AG09309 (cell line): ENCODE data around the gene PDCD2L.

Experiments used
- DNase-seq: peaks from one replicate; pipeline ENCODE4 v3.0.0-alpha.2; 2010; ENCODE audit warnings: low read depth
- H3K4me3 ChIP-seq: 2 replicates; pipeline ENCODE4 v1.5.1; 2011; ENCODE audit warnings: mild to moderate bottlenecking, low read depth, low read length, moderate library complexity; ENCODE audit not compliant: control insufficient read depth
- TF ChIP-seq, protein P1 (sequence below): IDR thresholded peaks from 2 replicates; pipeline ENCODE4 v1.5.1; 2011; ENCODE audit warnings: mild to moderate bottlenecking, low read depth, low read length, inconsistent platforms; ENCODE audit not compliant: insufficient read depth, control insufficient read depth; ENCODE audit errors: missing control alignments

Gene PDCD2L, protein sequence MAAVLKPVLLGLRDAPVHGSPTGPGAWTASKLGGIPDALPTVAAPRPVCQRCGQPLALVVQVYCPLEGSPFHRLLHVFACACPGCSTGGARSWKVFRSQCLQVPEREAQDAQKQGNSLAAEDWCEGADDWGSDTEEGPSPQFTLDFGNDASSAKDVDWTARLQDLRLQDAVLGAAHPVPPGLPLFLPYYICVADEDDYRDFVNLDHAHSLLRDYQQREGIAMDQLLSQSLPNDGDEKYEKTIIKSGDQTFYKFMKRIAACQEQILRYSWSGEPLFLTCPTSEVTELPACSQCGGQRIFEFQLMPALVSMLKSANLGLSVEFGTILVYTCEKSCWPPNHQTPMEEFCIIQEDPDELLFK

DNA sequence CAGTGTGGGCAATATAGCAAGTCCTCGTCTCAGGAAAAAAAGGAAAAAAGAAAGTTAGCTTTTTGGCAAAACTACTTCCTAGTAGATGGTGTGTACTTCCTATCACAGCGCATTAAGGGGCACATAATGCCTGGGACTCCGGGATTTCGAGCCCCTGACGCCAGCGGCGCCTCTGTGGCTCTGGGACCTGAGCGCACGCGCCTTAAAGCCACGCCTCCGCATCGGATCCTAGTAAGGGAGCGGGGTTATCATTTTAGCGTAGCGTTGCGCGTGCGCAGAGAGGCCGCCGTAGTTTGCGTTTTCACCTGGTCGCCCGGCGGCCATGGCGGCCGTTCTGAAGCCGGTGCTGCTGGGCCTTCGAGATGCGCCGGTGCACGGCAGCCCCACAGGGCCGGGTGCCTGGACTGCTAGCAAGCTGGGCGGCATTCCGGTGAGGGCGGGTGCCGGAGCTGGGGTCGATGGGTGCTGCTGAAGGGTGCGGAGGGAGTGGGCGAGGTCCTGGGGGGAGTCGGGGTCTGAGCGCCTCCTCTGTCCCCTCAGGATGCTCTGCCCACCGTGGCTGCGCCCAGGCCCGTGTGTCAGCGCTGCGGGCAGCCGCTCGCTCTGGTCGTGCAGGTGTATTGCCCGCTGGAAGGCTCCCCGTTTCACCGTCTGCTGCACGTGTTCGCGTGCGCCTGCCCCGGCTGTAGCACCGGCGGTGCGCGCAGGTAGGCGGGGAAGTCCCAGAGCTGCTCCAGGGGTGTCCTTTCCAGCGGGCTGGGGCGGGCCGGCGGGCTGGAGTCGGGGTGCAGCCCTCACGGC, at the start of gene PDCD2L:
Gene PDCD2L, plus strand, starts transcription at position 291 of the 801 bp plus-strand sequence. Its CDS starts 32 bp downstream, at position 323.
- TF ChIP-seq, protein P1, sequence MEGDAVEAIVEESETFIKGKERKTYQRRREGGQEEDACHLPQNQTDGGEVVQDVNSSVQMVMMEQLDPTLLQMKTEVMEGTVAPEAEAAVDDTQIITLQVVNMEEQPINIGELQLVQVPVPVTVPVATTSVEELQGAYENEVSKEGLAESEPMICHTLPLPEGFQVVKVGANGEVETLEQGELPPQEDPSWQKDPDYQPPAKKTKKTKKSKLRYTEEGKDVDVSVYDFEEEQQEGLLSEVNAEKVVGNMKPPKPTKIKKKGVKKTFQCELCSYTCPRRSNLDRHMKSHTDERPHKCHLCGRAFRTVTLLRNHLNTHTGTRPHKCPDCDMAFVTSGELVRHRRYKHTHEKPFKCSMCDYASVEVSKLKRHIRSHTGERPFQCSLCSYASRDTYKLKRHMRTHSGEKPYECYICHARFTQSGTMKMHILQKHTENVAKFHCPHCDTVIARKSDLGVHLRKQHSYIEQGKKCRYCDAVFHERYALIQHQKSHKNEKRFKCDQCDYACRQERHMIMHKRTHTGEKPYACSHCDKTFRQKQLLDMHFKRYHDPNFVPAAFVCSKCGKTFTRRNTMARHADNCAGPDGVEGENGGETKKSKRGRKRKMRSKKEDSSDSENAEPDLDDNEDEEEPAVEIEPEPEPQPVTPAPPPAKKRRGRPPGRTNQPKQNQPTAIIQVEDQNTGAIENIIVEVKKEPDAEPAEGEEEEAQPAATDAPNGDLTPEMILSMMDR = no peak
- DNase-seq = peak; percentile 28
- H3K4me3 ChIP-seq = peak within 1 kb of the TSS; percentile 91

DNA sequence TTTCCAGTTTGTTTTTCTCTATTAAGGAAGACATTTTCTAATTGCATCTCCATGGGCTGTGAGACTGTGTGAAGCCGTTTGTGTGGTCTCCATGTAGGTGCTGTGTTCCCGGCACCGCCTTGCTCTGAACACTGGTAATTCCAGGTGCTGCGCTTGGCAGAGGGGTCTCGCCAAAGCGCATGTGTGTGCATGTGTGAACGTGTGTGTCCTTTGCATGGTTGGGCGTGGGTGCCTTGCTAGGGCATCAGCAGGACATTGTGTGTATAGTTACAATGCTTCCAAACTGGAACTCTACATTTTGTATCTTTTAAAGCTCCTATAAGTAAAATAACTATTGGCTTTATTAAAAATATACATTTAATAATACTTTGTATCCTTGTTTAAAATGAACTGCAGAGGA, 49.0 kb upstream of the PDCD2L start:
- DNase-seq = no peak
- TF ChIP-seq, protein P1 = no peak
- H3K4me3 ChIP-seq = no peak overlapping the region

DNA sequence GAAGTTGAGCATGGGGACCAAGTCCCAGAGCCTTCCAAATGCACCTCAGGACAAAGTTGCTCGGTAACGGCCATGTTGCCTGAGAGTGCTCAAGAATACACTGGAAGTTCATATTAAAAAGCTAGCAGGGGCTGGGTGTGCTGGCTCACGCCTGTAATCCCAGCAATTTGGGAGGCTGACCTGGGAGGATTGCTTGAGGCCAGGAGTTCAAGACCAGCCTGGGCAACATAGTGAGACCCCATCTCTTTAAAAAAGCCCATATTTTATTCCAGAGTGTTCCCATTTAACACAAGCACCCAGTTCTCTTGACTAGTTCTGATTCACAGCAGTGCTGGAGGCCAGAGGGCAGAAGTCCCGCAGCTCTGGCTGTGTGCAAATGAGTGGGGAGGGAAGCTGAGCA, 47.3 kb upstream of the PDCD2L start:
- H3K4me3 ChIP-seq = no peak overlapping the region
- TF ChIP-seq, protein P1 = no peak
- DNase-seq = no peak

DNA sequence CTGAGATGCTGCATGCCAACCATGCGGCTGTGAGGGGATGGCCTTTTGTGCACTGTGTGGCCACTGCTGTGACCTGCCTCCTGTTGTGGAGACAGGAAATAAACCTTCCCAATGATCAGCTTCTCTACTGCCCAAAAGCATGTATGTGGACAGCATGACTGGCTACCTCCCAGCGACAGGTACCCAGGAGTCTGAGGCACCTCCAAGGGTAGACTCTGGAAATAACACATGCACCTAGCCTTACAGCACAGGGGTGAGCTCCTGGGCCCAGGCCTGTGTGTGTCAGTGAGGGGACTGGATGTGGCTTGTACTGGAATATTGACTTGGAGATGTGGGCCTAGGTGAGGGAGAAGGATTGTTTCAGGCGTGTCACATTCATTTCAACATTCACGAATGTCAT, 46.8 kb upstream of the PDCD2L start:
- DNase-seq = no peak
- no peak overlapping the region for H3K4me3 ChIP-seq
- TF ChIP-seq, protein P1 = no peak

DNA sequence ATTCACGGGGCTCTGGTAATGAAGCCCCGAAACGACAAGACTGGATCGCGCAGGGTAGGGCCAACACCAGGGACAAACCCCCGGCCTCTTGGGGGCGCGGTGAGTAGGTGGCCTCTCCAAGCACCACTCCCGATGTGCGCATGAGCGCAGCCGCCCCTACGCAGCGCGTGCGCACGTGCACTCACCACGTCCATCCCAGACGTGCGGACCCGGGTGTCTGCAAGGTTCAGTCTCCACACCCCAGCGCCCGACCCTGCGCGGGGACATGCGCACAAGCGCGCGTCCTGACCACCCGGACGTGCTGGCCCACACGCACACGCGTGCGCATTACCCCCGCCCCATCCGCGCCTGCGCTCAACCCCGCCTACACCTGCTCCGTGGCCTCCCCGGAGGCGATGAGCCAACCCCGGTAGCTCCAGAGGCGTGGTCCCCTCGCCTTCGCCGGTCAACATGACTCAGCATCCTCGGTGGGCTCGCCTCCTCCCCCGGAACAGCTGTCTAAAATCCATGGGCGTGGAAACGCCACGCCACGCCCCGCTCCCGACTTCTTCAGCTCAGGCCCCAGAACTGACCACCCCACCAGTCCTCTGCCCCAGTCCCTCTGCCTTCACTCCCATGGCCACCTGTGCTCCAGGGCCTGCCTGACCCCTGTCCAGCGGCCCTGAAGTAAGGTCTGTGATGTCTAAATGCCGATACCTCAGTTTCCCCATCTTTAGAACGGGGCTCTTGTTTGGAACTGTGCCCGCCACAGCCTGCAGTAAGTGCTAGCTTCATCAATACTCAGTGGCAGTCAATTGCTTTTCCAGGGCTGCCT, 44.9 kb upstream of the PDCD2L start:
- TF ChIP-seq, protein P1 = peak; percentile 55
- H3K4me3 ChIP-seq = peak overlapping the region; percentile 47
- DNase-seq = peak; percentile 84

DNA sequence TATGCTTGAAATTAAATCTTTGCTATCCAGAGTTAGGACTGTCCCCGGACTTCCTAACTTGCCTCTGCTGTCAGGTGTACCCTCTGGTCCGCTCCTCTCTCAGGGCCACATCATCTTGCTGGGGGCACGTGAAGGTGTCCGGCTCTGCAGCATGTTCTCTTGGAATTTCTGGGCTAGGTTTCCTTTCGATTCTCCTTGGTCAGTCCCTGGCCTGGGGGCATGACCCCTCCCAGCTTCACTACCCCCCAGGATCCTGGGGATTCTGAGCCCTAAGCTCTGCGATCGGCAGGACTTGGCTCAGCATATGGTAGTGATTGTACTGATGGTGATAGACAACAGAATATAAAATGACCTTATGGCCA, 44.3 kb upstream of the PDCD2L start:
- DNase-seq = no peak
- TF ChIP-seq, protein P1 = no peak
- peak overlapping the region; percentile 47 for H3K4me3 ChIP-seq
